H9 (cell line): ENCODE results near the gene STARD8. TPM values are rescaled to one million over a fixed set of nuclear protein-coding genes. Genes with fewer than 3 reads are reported as not detected.

Experiments
- DNase-seq: peaks from one replicate; pipeline ENCODE4 v3.0.0-alpha.2; 2017
- H2AFZ ChIP-seq: one replicate; pipeline ENCODE4 v1.6.1; 2013; ENCODE audit warnings: mild to moderate bottlenecking, low read length, control low read depth, moderate library complexity
- H2AK5ac ChIP-seq: 2 replicates; pipeline ENCODE4 v1.6.1; 2013; ENCODE audit warnings: low read length, control low read depth, mixed read lengths; ENCODE audit not compliant: insufficient read length
- H2BK120ac ChIP-seq: one replicate; pipeline ENCODE4 v1.6.1; 2013; ENCODE audit warnings: low read depth, mild to moderate bottlenecking, low read length, control low read depth, inconsistent platforms; ENCODE audit not compliant: poor library complexity, severe bottlenecking
- H2BK12ac ChIP-seq: 2 replicates; pipeline ENCODE4 v1.6.1; 2013; ENCODE audit warnings: low read length, control low read depth, mixed read lengths, low read depth; ENCODE audit not compliant: insufficient read length
- H2BK15ac ChIP-seq: 2 replicates; pipeline ENCODE4 v1.6.1; 2013; ENCODE audit warnings: low read depth, low read length, control low read depth
- H2BK20ac ChIP-seq: one replicate; pipeline ENCODE4 v1.6.1; 2013; ENCODE audit warnings: low read depth, mild to moderate bottlenecking, low read length, control low read depth, inconsistent platforms; ENCODE audit not compliant: poor library complexity, severe bottlenecking
- H2BK5ac ChIP-seq: 2 replicates; pipeline ENCODE4 v1.6.1; 2013; ENCODE audit warnings: low read length, control low read depth, mixed read lengths; ENCODE audit not compliant: insufficient read length
- H3K14ac ChIP-seq: 2 replicates; pipeline ENCODE4 v1.6.1; 2013; ENCODE audit warnings: low read length, control low read depth; ENCODE audit not compliant: insufficient read depth
- H3K18ac ChIP-seq: 2 replicates; pipeline ENCODE4 v1.6.1; 2013; ENCODE audit warnings: low read depth, mild to moderate bottlenecking, mixed read lengths, low read length, control low read depth; ENCODE audit not compliant: insufficient read length
- H3K23ac ChIP-seq: 2 replicates; pipeline ENCODE4 v1.6.1; 2013; ENCODE audit warnings: low read length, control low read depth, mixed read lengths, low read depth; ENCODE audit not compliant: insufficient read length
- H3K23me2 ChIP-seq: 2 replicates; pipeline ENCODE4 v1.6.1; 2013; ENCODE audit warnings: low read depth, mild to moderate bottlenecking, mixed read lengths, low read length, control low read depth; ENCODE audit not compliant: insufficient read length, poor library complexity, severe bottlenecking
- H3K27ac ChIP-seq: 2 replicates; pipeline ENCODE4 v1.5.1; 2013; ENCODE audit warnings: low read length, control low read depth, mixed read lengths, low read depth; ENCODE audit not compliant: insufficient read length
- H3K27me3 ChIP-seq: 2 replicates; pipeline ENCODE4 v1.6.1; 2013; ENCODE audit warnings: low read length, control low read depth, inconsistent platforms; ENCODE audit not compliant: insufficient read depth
- H3K4ac ChIP-seq: 2 replicates; pipeline ENCODE4 v1.6.1; 2013; ENCODE audit warnings: low read depth, mild to moderate bottlenecking, control low read depth, inconsistent platforms, low read length, moderate library complexity
- H3K4me1 ChIP-seq: 2 replicates; pipeline ENCODE4 v1.6.1; 2013; ENCODE audit warnings: low read length, control low read depth, inconsistent platforms; ENCODE audit not compliant: insufficient read depth
- H3K4me2 ChIP-seq: 2 replicates; pipeline ENCODE4 v1.6.1; 2013; ENCODE audit warnings: low read length, control low read depth, mixed read lengths; ENCODE audit not compliant: insufficient read length, insufficient read depth
- H3K56ac ChIP-seq: 2 replicates; pipeline ENCODE4 v1.6.1; 2013; ENCODE audit warnings: low read depth, mild to moderate bottlenecking, mixed read lengths, low read length, control low read depth; ENCODE audit not compliant: insufficient read length
- H3K79me1 ChIP-seq: 2 replicates; pipeline ENCODE4 v1.6.1; 2013; ENCODE audit warnings: low read depth, mild to moderate bottlenecking, moderate library complexity, low read length, control low read depth, inconsistent platforms; ENCODE audit not compliant: insufficient read depth, poor library complexity, severe bottlenecking
- H3K79me2 ChIP-seq: 2 replicates; pipeline ENCODE4 v1.6.1; 2013; ENCODE audit warnings: low read length, control low read depth, inconsistent platforms; ENCODE audit not compliant: insufficient read depth
- H3K9ac ChIP-seq: 2 replicates; pipeline ENCODE4 v1.6.1; 2013; ENCODE audit warnings: low read length, control low read depth, mixed read lengths; ENCODE audit not compliant: insufficient read length; ENCODE audit errors: extremely low read depth
- H3K9me3 ChIP-seq: one replicate; pipeline ENCODE4 v1.6.1; 2013; ENCODE audit warnings: low read depth, low read length, inconsistent platforms; ENCODE audit not compliant: control insufficient read depth
- H3T11ph ChIP-seq: one replicate; pipeline ENCODE4 v1.6.1; 2013; ENCODE audit warnings: mild to moderate bottlenecking, low read length, control low read depth, inconsistent platforms
- H4K20me1 ChIP-seq: one replicate; pipeline ENCODE4 v1.6.1; 2013; ENCODE audit not compliant: control insufficient read depth, insufficient read length, insufficient read depth
- H4K5ac ChIP-seq: 2 replicates; pipeline ENCODE4 v1.6.1; 2013; ENCODE audit warnings: low read depth, mild to moderate bottlenecking, mixed read lengths, low read length, control low read depth; ENCODE audit not compliant: insufficient read length
- H4K8ac ChIP-seq: replicated peaks from 2 replicates; pipeline ENCODE4 v1.6.1; 2013; ENCODE audit warnings: low read length, control low read depth, mixed read lengths, low read depth; ENCODE audit not compliant: insufficient read length
- H4K91ac ChIP-seq: 2 replicates; pipeline ENCODE4 v1.6.1; 2013; ENCODE audit warnings: low read depth, mild to moderate bottlenecking, moderate library complexity, mixed read lengths, low read length, control low read depth; ENCODE audit not compliant: insufficient read length
- H3K27ac Mint-ChIP-seq, 3 experiments: 2 replicates in 2 of 3; 3 replicates in 1 of 3; pipeline ENCODE4 v1.8.0; 2020 to 2021; ENCODE audit warnings: mixed read lengths in 3 of 3, mild to moderate bottlenecking in 1 of 3, moderate library complexity in 1 of 3
- H3K27me3 Mint-ChIP-seq: 2 replicates; pipeline ENCODE4 v1.8.0; 2021; ENCODE audit warnings: low read depth, mild to moderate bottlenecking, moderate library complexity, mixed read lengths
- H3K36me3 Mint-ChIP-seq, 3 experiments: 2 replicates in 2 of 3; 3 replicates in 1 of 3; pipeline ENCODE4 v1.8.0; 2020 to 2021; ENCODE audit warnings: low read depth in 3 of 3, mixed read lengths in 3 of 3; ENCODE audit not compliant: insufficient read depth in 1 of 3
- H3K4me1 Mint-ChIP-seq, 2 experiments: 2 replicates each; pipeline ENCODE4 v1.8.0; 2020; ENCODE audit warnings: mixed read lengths in 2 of 2
- H3K4me3 Mint-ChIP-seq, 2 experiments: 2 replicates in 1 of 2; 3 replicates in 1 of 2; pipeline ENCODE4 v1.8.0; 2020 to 2021; ENCODE audit warnings: mild to moderate bottlenecking in 2 of 2, mixed read lengths in 2 of 2, moderate library complexity in 1 of 2
- H3K9me3 Mint-ChIP-seq, 2 experiments: 2 replicates in 1 of 2; 3 replicates in 1 of 2; pipeline ENCODE4 v1.8.0; 2020; ENCODE audit warnings: mild to moderate bottlenecking in 2 of 2, mixed read lengths in 2 of 2, moderate library complexity in 1 of 2
- WGBS: extraction: QIAGEN DNeasy Blood & Tissue Kit; methylation state at CpG from one replicate; pipeline ENCODE4 v1.1.7; 2013; ENCODE audit warnings: missing lambda C conversion rate, low lambda C conversion rate, mixed read lengths; ENCODE audit not compliant: insufficient read length; ENCODE audit errors: extremely low coverage; 5-methylcytosine and 5-hydroxymethylcytosine counted together
- total RNA-seq: library from RNA; stranded (reverse); gene quantifications from 2 replicates; pipeline ENCODE4 v1.2.1, GENCODE V29; 2021
- TF ChIP-seq, protein P1 (sequence below): fragments of 200-600 bp; sonication (generic); conservative IDR thresholded peaks from 3 replicates; pipeline ENCODE4 v1.8.0; 2021; ENCODE audit warnings: antibody characterized with exemption, mild to moderate bottlenecking

Gene STARD8
- total RNA-seq, 1 experiment from 2014 or later, result 0.52 TPM

DNA sequence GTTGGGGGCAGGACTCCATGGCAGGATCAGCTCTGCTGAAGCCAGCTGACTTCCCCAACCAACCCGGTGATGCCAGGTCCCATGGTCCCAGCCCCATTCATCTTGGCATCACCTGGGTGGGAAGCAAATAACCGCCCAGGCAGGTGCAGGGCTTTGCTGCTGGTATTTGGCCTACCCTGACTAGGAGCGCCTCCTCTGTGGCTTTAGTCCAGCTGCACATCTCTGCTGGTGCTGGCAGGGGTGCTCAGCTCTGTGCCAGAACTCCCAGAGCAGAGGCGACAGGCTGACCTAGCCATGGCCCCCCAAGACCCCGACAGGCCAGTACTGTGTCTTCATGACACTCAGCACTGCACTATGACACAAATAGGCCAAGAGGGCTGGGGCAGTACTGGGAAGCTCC is 64.4 kb downstream of the STARD8 start:
- Histone ChIP-seq H3K4me1 (peaks cover 4% of the 10 kb centered on the region; the same call in 1 of the 2 replicates), H3K4me2 (no peak overlapping the region), H3K56ac (no peak overlapping the region), H2BK12ac (no peak overlapping the region), H3K9ac (no peak overlapping the region), H4K91ac (no peak overlapping the region), H3K14ac (no peak overlapping the region), H3K79me2 (no peaks in the 10 kb centered on the region), H3K23me2 (no peaks in the 10 kb centered on the region), H3K18ac (no peak overlapping the region), H3K79me1 (no peaks in the 10 kb centered on the region), H3T11ph (no peak overlapping the region), H3K9me3 (peaks cover 59% of the 10 kb centered on the region), H3K27me3 (no peaks in the 10 kb centered on the region), H3K27ac (no peak overlapping the region), H3K23ac (no peak overlapping the region), H4K8ac (no peak overlapping the region), H3K4ac (no peak overlapping the region), H2BK120ac (no peak overlapping the region), H2AK5ac (no peak overlapping the region), H2AFZ (no peak overlapping the region), H4K20me1 (no peaks in the 10 kb centered on the region), H2BK15ac (no peak overlapping the region), H2BK5ac (no peak overlapping the region), H2BK20ac (no peak overlapping the region), H4K5ac (no peak overlapping the region)
- no CpG with 5 or more reads among the region's 5 CpGs for WGBS
- TF ChIP-seq, protein P1, sequence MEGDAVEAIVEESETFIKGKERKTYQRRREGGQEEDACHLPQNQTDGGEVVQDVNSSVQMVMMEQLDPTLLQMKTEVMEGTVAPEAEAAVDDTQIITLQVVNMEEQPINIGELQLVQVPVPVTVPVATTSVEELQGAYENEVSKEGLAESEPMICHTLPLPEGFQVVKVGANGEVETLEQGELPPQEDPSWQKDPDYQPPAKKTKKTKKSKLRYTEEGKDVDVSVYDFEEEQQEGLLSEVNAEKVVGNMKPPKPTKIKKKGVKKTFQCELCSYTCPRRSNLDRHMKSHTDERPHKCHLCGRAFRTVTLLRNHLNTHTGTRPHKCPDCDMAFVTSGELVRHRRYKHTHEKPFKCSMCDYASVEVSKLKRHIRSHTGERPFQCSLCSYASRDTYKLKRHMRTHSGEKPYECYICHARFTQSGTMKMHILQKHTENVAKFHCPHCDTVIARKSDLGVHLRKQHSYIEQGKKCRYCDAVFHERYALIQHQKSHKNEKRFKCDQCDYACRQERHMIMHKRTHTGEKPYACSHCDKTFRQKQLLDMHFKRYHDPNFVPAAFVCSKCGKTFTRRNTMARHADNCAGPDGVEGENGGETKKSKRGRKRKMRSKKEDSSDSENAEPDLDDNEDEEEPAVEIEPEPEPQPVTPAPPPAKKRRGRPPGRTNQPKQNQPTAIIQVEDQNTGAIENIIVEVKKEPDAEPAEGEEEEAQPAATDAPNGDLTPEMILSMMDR, result no peak
- Mint-ChIP-seq H3K9me3 (peaks cover 73% of the 10 kb centered on the region in 2 experiments), H3K27ac (no peak overlapping the region), H3K27me3 (peaks cover 2% of the 10 kb centered on the region), H3K4me3 (no peak overlapping the region), H3K36me3 (peaks cover 0 to 6% (median 0%) of the 10 kb centered on the region in 3 experiments; a peak in 4 of 7 replicates), H3K4me1 (peaks cover 8 to 13% of the 10 kb centered on the region in 2 experiments)
- DNase-seq, result no peak
